GM23338 (cell line): ENCODE data around the gene ZNF674. TPM values are rescaled to one million over a fixed set of nuclear protein-coding genes. Genes with fewer than 3 reads are reported as not detected.

Experiments
- ATAC-seq: fragments of 200-7000 bp; cut with Tn5 transposase; 3 replicates; pipeline ENCODE4 v1.9.1; 2020
- DNase-seq: peaks from one replicate; pipeline ENCODE4 v3.0.0-alpha.2; 2015; ENCODE audit warnings: low spot score
- H2AFZ ChIP-seq: fragments of 200-600 bp; sonication (generic); 2 replicates; pipeline ENCODE4 v1.8.0; 2016; ENCODE audit warnings: antibody characterized with exemption, mild to moderate bottlenecking, moderate library complexity
- H3F3A ChIP-seq: fragments of 200-600 bp; sonication (generic); replicated peaks from 2 replicates; pipeline ENCODE4 v1.8.0; 2017; ENCODE audit warnings: antibody characterized with exemption, mixed run types, low read depth
- H3K27ac ChIP-seq: fragments of 200-600 bp; sonication (generic); 2 replicates; pipeline ENCODE4 v1.6.1; 2016; ENCODE audit warnings: low read depth
- H3K27me3 ChIP-seq: fragments of 200-600 bp; sonication (generic); 2 replicates; pipeline ENCODE4 v1.8.0; 2016; ENCODE audit warnings: mild to moderate bottlenecking, mixed run types, moderate library complexity; ENCODE audit not compliant: insufficient read depth
- H3K36me3 ChIP-seq: fragments of 200-600 bp; sonication (generic); 2 replicates; pipeline ENCODE4 v1.8.0; 2016; ENCODE audit warnings: mild to moderate bottlenecking; ENCODE audit not compliant: insufficient read depth
- H3K4me1 ChIP-seq: fragments of 200-600 bp; sonication (generic); 2 replicates; pipeline ENCODE4 v1.8.0; 2016; ENCODE audit warnings: mild to moderate bottlenecking, moderate library complexity; ENCODE audit not compliant: insufficient read depth
- H3K4me2 ChIP-seq: fragments of 200-600 bp; sonication (generic); 2 replicates; pipeline ENCODE4 v1.7.1; 2017; ENCODE audit warnings: mixed run types
- H3K4me3 ChIP-seq: fragments of 200-600 bp; sonication (generic); 2 replicates; pipeline ENCODE4 v1.6.1; 2016; ENCODE audit warnings: mixed run types
- H3K79me2 ChIP-seq: fragments of 200-600 bp; sonication (generic); replicated peaks from 2 replicates; pipeline ENCODE4 v1.8.0; 2017; ENCODE audit warnings: mild to moderate bottlenecking; ENCODE audit not compliant: insufficient read depth
- H3K9me2 ChIP-seq: fragments of 200-600 bp; sonication (generic); 2 replicates; pipeline ENCODE4 v1.8.0; 2017; ENCODE audit not compliant: insufficient read depth
- H4K20me1 ChIP-seq: fragments of 200-600 bp; sonication (generic); replicated peaks from 2 replicates; pipeline ENCODE4 v1.8.0; 2017; ENCODE audit warnings: mild to moderate bottlenecking; ENCODE audit not compliant: insufficient read depth
- H3K27ac Mint-ChIP-seq: 2 replicates; pipeline ENCODE4 v1.8.0; 2020; ENCODE audit warnings: inconsistent platforms, mild to moderate bottlenecking, moderate library complexity, mixed read lengths
- H3K27me3 Mint-ChIP-seq: 3 replicates; pipeline ENCODE4 v1.8.0; 2022; ENCODE audit warnings: low read depth, mild to moderate bottlenecking, moderate library complexity, mixed read lengths, inconsistent platforms; ENCODE audit not compliant: insufficient read depth, poor library complexity
- H3K36me3 Mint-ChIP-seq: 3 replicates; pipeline ENCODE4 v1.8.0; 2021; ENCODE audit warnings: low read depth, mild to moderate bottlenecking, inconsistent platforms, moderate library complexity, mixed read lengths
- H3K4me1 Mint-ChIP-seq: 3 replicates; pipeline ENCODE4 v1.8.0; 2020; ENCODE audit warnings: mild to moderate bottlenecking, inconsistent platforms, mixed read lengths
- H3K4me3 Mint-ChIP-seq: 3 replicates; pipeline ENCODE4 v1.8.0; 2021; ENCODE audit warnings: moderate library complexity, mild to moderate bottlenecking, inconsistent platforms, mixed read lengths
- H3K9me3 Mint-ChIP-seq: 3 replicates; pipeline ENCODE4 v1.8.0; 2020; ENCODE audit warnings: moderate library complexity, mild to moderate bottlenecking, inconsistent platforms, mixed read lengths
- CREB1 ChIP-seq: fragments of 250-450 bp; sonication (Bioruptor Pico); IDR thresholded peaks from 2 replicates; pipeline ENCODE4 v1.5.0; 2020; ENCODE audit warnings: low read depth, mild to moderate bottlenecking, moderate library complexity
- EZH2 ChIP-seq: fragments of 200-600 bp; sonication (generic); IDR thresholded peaks from one replicate; pipeline ENCODE4 v1.8.0; 2017; ENCODE audit warnings: antibody characterized with exemption, mild to moderate bottlenecking, low read depth; ENCODE audit not compliant: unreplicated experiment
- EZH2phosphoT487 ChIP-seq: fragments of 200-600 bp; sonication (generic); IDR thresholded peaks from one replicate; pipeline ENCODE4 v1.8.1; 2018; ENCODE audit warnings: antibody characterized with exemption; ENCODE audit not compliant: unreplicated experiment
- JUNB ChIP-seq: IDR thresholded peaks from one replicate; pipeline ENCODE4 v1.6.1; 2016; ENCODE audit warnings: antibody characterized with exemption; ENCODE audit not compliant: unreplicated experiment
- NANOG ChIP-seq: IDR thresholded peaks from 2 replicates; pipeline ENCODE4 v1.6.1; 2016; ENCODE audit warnings: antibody characterized with exemption, borderline replicate concordance
- POLR2AphosphoS5 ChIP-seq: IDR thresholded peaks from 2 replicates; pipeline ENCODE4 v1.6.1; 2016; ENCODE audit warnings: antibody characterized with exemption, low read depth
- STAT1 ChIP-seq: IDR thresholded peaks from one replicate; pipeline ENCODE4 v1.6.1; 2016; ENCODE audit warnings: antibody characterized with exemption; ENCODE audit not compliant: unreplicated experiment
- ZNF114 ChIP-seq: fragments of 250-450 bp; sonication (Bioruptor Pico); IDR thresholded peaks from 2 replicates; pipeline ENCODE4 v1.5.0; 2020; ENCODE audit warnings: mild to moderate bottlenecking, moderate library complexity
- ZNF331 ChIP-seq: fragments of 250-450 bp; sonication (Bioruptor Pico); IDR thresholded peaks from 2 replicates; pipeline ENCODE4 v1.5.0; 2020; ENCODE audit warnings: low read depth, mild to moderate bottlenecking, moderate library complexity
- ZNF462 ChIP-seq: fragments of 250-450 bp; sonication (Bioruptor Pico); IDR thresholded peaks from 2 replicates; pipeline ENCODE4 v1.5.0; 2020; ENCODE audit warnings: mild to moderate bottlenecking, moderate library complexity
- polyA plus RNA-seq: library from polyadenylated mRNA; unstranded; fragments of >200 nt; fragmentation: Nextera tagmentation; extraction: Ambion mirVana; gene quantifications from 2 replicates; pipeline ENCODE4 v1.2.1, GENCODE V29; 2016
- total RNA-seq: library from RNA; depleted of rRNA; stranded (reverse); fragments of >200 nt; shearing (Covaris generic); gene quantifications from 2 replicates; pipeline ENCODE4 v1.2.3, GENCODE V29; 2014
- TF ChIP-seq, protein P1 (sequence below): IDR thresholded peaks from one replicate; pipeline ENCODE4 v1.6.1; 2018; ENCODE audit warnings: antibody characterized with exemption; ENCODE audit not compliant: unreplicated experiment
- TF ChIP-seq, protein P2 (sequence below): IDR thresholded peaks from 2 replicates; pipeline ENCODE4 v1.6.1; 2016; ENCODE audit warnings: antibody characterized with exemption
- TF ChIP-seq, protein P3 (sequence below), 2 experiments: fragments of 200-600 bp in 1 of 2; sonication (generic) in 1 of 2; conservative IDR thresholded peaks; 2 replicates each; pipeline versions ENCODE4 v1.5.1 to v1.6.1; 2016 to 2017; ENCODE audit warnings: antibody characterized with exemption in 2 of 2, low read depth in 2 of 2, mild to moderate bottlenecking in 2 of 2, moderate library complexity in 1 of 2

The ZNF674 gene
- total and polyA plus RNA-seq, 2 experiments from 2014 or later, result 3.0 to 5.5 TPM

- no peaks in the 10 kb centered on the region for H4K20me1 ChIP-seq
- H3K9me2 ChIP-seq, result no peaks in the 10 kb centered on the region
- TF ChIP-seq ZNF331 (CRISPR knock-in tag) (no peak), EZH2phosphoT487 (no peak), STAT1 (no peak), EZH2 (no peak), JUNB (no peak), CREB1 (no peak), ZNF114 (CRISPR knock-in tag) (no peak), NANOG (no peak), POLR2AphosphoS5 (no peak), ZNF462 (CRISPR knock-in tag) (no peak)
- TF ChIP-seq, protein P1, sequence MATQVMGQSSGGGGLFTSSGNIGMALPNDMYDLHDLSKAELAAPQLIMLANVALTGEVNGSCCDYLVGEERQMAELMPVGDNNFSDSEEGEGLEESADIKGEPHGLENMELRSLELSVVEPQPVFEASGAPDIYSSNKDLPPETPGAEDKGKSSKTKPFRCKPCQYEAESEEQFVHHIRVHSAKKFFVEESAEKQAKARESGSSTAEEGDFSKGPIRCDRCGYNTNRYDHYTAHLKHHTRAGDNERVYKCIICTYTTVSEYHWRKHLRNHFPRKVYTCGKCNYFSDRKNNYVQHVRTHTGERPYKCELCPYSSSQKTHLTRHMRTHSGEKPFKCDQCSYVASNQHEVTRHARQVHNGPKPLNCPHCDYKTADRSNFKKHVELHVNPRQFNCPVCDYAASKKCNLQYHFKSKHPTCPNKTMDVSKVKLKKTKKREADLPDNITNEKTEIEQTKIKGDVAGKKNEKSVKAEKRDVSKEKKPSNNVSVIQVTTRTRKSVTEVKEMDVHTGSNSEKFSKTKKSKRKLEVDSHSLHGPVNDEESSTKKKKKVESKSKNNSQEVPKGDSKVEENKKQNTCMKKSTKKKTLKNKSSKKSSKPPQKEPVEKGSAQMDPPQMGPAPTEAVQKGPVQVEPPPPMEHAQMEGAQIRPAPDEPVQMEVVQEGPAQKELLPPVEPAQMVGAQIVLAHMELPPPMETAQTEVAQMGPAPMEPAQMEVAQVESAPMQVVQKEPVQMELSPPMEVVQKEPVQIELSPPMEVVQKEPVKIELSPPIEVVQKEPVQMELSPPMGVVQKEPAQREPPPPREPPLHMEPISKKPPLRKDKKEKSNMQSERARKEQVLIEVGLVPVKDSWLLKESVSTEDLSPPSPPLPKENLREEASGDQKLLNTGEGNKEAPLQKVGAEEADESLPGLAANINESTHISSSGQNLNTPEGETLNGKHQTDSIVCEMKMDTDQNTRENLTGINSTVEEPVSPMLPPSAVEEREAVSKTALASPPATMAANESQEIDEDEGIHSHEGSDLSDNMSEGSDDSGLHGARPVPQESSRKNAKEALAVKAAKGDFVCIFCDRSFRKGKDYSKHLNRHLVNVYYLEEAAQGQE, result no peak
- TF ChIP-seq, protein P2, sequence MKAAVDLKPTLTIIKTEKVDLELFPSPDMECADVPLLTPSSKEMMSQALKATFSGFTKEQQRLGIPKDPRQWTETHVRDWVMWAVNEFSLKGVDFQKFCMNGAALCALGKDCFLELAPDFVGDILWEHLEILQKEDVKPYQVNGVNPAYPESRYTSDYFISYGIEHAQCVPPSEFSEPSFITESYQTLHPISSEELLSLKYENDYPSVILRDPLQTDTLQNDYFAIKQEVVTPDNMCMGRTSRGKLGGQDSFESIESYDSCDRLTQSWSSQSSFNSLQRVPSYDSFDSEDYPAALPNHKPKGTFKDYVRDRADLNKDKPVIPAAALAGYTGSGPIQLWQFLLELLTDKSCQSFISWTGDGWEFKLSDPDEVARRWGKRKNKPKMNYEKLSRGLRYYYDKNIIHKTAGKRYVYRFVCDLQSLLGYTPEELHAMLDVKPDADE, result no peak
- TF ChIP-seq, protein P3, sequence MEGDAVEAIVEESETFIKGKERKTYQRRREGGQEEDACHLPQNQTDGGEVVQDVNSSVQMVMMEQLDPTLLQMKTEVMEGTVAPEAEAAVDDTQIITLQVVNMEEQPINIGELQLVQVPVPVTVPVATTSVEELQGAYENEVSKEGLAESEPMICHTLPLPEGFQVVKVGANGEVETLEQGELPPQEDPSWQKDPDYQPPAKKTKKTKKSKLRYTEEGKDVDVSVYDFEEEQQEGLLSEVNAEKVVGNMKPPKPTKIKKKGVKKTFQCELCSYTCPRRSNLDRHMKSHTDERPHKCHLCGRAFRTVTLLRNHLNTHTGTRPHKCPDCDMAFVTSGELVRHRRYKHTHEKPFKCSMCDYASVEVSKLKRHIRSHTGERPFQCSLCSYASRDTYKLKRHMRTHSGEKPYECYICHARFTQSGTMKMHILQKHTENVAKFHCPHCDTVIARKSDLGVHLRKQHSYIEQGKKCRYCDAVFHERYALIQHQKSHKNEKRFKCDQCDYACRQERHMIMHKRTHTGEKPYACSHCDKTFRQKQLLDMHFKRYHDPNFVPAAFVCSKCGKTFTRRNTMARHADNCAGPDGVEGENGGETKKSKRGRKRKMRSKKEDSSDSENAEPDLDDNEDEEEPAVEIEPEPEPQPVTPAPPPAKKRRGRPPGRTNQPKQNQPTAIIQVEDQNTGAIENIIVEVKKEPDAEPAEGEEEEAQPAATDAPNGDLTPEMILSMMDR (conservative IDR thresholded peaks at IDR 0.05; ENCODE audit: low read depth in 2 of 2), result no peak
- no peak overlapping the region for H3K27ac Mint-ChIP-seq
- H2AFZ ChIP-seq, result no peak overlapping the region
- ATAC-seq (no peak), DNase-seq (no peak)
- H3K79me2 ChIP-seq, result peaks cover 55% of the 10 kb centered on the region
- no peaks in the 10 kb centered on the region for H3K36me3 ChIP-seq
- peak overlapping the region; percentile 73 for H3K4me3 ChIP-seq
- H3K9me3 Mint-ChIP-seq, result no peaks in the 10 kb centered on the region; the same call in 2 of the 3 replicates
- H3K4me2 ChIP-seq, result peak overlapping the region; percentile 86
- H3K4me1 Mint-ChIP-seq, result peaks cover 29% of the 10 kb centered on the region
- H3K4me1 ChIP-seq, result peaks cover 10% of the 10 kb centered on the region; the same call in 1 of the 2 replicates
- peak overlapping the region; percentile 89 for H3K4me3 Mint-ChIP-seq
- H3K27ac ChIP-seq, result no peak overlapping the region
- no peaks in the 10 kb centered on the region for H3F3A ChIP-seq
- peaks cover 18% of the 10 kb centered on the region; the same call in 1 of the 2 replicates for H3K27me3 ChIP-seq
- H3K27me3 Mint-ChIP-seq, result peaks cover 11% of the 10 kb centered on the region
- H3K36me3 Mint-ChIP-seq, result peaks cover 19% of the 10 kb centered on the region
Observed at GRCh38 chrX:46576458-46576857, 31.2 kb upstream of the ZNF674 start.
